ENCODE results near the gene MPZL1. TPM values are rescaled to one million over a fixed set of nuclear protein-coding genes. Genes with fewer than 3 reads are reported as not detected.

The MPZL1 gene
- total and polyA plus RNA-seq, 2 of the 8 experiments (the other 6 are each of a cell fraction or from before 2014, with no cell fraction given) = 37.8 to 120 TPM

DNA sequence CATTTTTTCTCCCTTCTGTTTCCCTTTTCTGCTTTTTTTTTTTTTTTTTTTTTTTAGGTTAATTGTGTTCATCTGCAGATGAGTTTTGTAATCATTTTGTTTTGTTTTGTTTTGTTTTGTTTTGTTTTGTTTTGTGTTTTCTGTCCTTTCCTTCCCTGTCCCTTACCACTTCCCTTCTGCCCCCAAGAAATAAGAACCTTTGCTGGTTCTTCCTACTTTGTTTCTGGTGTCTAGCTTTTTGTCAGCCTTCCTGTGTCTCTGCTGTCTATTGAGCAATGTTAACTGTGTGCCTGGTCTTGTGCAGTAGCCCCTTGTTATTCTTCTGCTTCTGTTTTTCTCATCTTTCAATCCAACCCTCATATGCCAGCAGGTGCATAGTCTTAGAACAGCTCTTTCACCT, 46.0 kb downstream of the MPZL1 start:
- Histone ChIP-seq H3K56ac (replicated peaks; ENCODE audit: insufficient read length, low read depth, low read length) (no peak overlapping the region), H2BK15ac (ENCODE audit: low read length) (no peak overlapping the region), H2AFZ (ENCODE audit: low read length) (no peak overlapping the region), H4K8ac (ENCODE audit: extremely low read depth, insufficient read depth, low read length) (no peak overlapping the region), H2BK120ac (replicated peaks; ENCODE audit: low read depth, low read length) (no peak overlapping the region), H3K4me3 (ENCODE audit: extremely low read depth in 1 of 4, insufficient read depth in 2 of 4, low read depth in 3 of 4, low read length in 4 of 4) (no peak overlapping the region), H3K4me2 (ENCODE audit: insufficient read depth in 1 of 2, low read depth in 2 of 2, low read length in 2 of 2) (no peak overlapping the region), H3K79me1 (ENCODE audit: low read depth, low read length) (no peaks in the 10 kb centered on the region), H3K23ac (ENCODE audit: insufficient read length) (no peak overlapping the region), H4K20me1 (replicated peaks in 1 of 2; ENCODE audit: control insufficient read depth in 1 of 2, insufficient read depth in 2 of 2, low read length in 2 of 2) (peaks cover 3 to 13% of the 10 kb centered on the region in 2 experiments), H3K23me2 (ENCODE audit: low read depth, low read length) (no peaks in the 10 kb centered on the region), H3K36me3 (ENCODE audit: control insufficient read depth in 2 of 4, insufficient read depth in 4 of 4, low read length in 3 of 4) (peaks cover 5 to 44% (median 21%) of the 10 kb centered on the region in 4 experiments; a peak in 7 of 8 replicates), H3K9me3 (ENCODE audit: insufficient read depth in 2 of 2, low read depth in 1 of 2, low read length in 1 of 2) (no peaks in the 10 kb centered on the region), H3K79me2 (ENCODE audit: control insufficient read depth in 1 of 2, insufficient read depth in 2 of 2, low read length in 2 of 2) (peaks cover 0 to 3% of the 10 kb centered on the region in 2 experiments; a peak in 1 of 4 replicates), H3K4ac (replicated peaks; ENCODE audit: insufficient read length, low read depth, low read length) (no peak overlapping the region), H4K5ac (ENCODE audit: insufficient read length, low read depth, low read length) (no peak overlapping the region), H2BK5ac (ENCODE audit: low read depth, low read length) (no peak overlapping the region), H2BK12ac (ENCODE audit: low read depth, low read length) (no peak overlapping the region), H4K91ac (replicated peaks; ENCODE audit: insufficient read length, low read length) (no peak overlapping the region), H3K27me3 (replicated peaks in 1 of 4; ENCODE audit: control insufficient read depth in 3 of 4, extremely low read depth in 1 of 4, insufficient read depth in 3 of 4, low read length in 3 of 4) (peaks cover 0 to 3% (median 2%) of the 10 kb centered on the region in 4 experiments; a peak in 6 of 7 replicates), H2BK20ac (ENCODE audit: low read length) (no peak overlapping the region), H3K4me1 (replicated peaks in 1 of 4; ENCODE audit: control insufficient read depth in 3 of 4, insufficient read depth in 4 of 4, low read length in 3 of 4) (no peaks in the 10 kb centered on the region), H2AK5ac (ENCODE audit: low read depth, low read length) (no peak overlapping the region), H3K9ac (replicated peaks in 1 of 4; ENCODE audit: extremely low read depth in 1 of 4, low read depth in 3 of 4, low read length in 3 of 4) (no peak overlapping the region), H3K14ac (ENCODE audit: insufficient read length) (no peak overlapping the region), H3K27ac (ENCODE audit: low read depth, low read length) (no peak overlapping the region), H3K18ac (ENCODE audit: extremely low read depth, low read length) (no peak overlapping the region)
- no peak for DNase-seq (ENCODE audit: low read depth in 1 of 2, low spot score in 2 of 2)
- no peak for FAIRE-seq
- CTCF ChIA-PET (ENCODE audit: partially characterized antibody) = interaction anchor here (0.7 kb wide), 1 partner anchor 44 kb away, joined by 3 read pairs; no protein-coding TSS in a partner anchor
- POLR2A ChIA-PET (ENCODE audit: partially characterized antibody) = no interaction called here
- TF ChIP-seq BCL11A (IDR thresholded peaks at IDR 0.05; ENCODE audit: low read depth in 2 of 2, low read length in 2 of 2) (no peak), SP1 (IDR thresholded peaks at IDR 0.05; ENCODE audit: low read depth, low read length) (no peak), GABPA (IDR thresholded peaks at IDR 0.05; ENCODE audit: borderline replicate concordance, insufficient read depth, low read length) (no peak), NANOG (IDR thresholded peaks at IDR 0.05; ENCODE audit: insufficient read depth, low read depth, low read length, poor library complexity, severe bottlenecking) (no peak), POLR2AphosphoS5 (IDR thresholded peaks at IDR 0.05; ENCODE audit: low read depth, low read length) (no peak), KDM5A (IDR thresholded peaks at IDR 0.05; ENCODE audit: low read length) (no peak), TEAD4 (IDR thresholded peaks at IDR 0.05; ENCODE audit: low read depth, low read length) (no peak), POU5F1 (IDR thresholded peaks at IDR 0.05; ENCODE audit: low read depth, low read length) (no peak), YY1 (IDR thresholded peaks at IDR 0.05; ENCODE audit: low read depth, low read length) (no peak), KDM4A (IDR thresholded peaks at IDR 0.05; ENCODE audit: low read depth, low read length, severe bottlenecking) (no peak)
- TF ChIP-seq, protein P1, sequence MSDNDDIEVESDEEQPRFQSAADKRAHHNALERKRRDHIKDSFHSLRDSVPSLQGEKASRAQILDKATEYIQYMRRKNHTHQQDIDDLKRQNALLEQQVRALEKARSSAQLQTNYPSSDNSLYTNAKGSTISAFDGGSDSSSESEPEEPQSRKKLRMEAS (IDR thresholded peaks at IDR 0.05) = no peak
- TF ChIP-seq, protein P2, sequence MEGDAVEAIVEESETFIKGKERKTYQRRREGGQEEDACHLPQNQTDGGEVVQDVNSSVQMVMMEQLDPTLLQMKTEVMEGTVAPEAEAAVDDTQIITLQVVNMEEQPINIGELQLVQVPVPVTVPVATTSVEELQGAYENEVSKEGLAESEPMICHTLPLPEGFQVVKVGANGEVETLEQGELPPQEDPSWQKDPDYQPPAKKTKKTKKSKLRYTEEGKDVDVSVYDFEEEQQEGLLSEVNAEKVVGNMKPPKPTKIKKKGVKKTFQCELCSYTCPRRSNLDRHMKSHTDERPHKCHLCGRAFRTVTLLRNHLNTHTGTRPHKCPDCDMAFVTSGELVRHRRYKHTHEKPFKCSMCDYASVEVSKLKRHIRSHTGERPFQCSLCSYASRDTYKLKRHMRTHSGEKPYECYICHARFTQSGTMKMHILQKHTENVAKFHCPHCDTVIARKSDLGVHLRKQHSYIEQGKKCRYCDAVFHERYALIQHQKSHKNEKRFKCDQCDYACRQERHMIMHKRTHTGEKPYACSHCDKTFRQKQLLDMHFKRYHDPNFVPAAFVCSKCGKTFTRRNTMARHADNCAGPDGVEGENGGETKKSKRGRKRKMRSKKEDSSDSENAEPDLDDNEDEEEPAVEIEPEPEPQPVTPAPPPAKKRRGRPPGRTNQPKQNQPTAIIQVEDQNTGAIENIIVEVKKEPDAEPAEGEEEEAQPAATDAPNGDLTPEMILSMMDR (IDR thresholded peaks at IDR 0.05; ENCODE audit: control extremely low read depth in 1 of 3, insufficient read depth in 1 of 3, low read depth in 1 of 3, low read length in 3 of 3) = no peak
